ENCODE measurements around the gene PHLPP1. TPM values are rescaled to one million over a fixed set of nuclear protein-coding genes. Genes with fewer than 3 reads are reported as not detected.

The PHLPP1 gene
- total and polyA plus RNA-seq, 8 donors = 2.9 to 14.7 (median 8.3) TPM

GRCh38 chr18:62745089-62745751, 29.9 kb downstream of the PHLPP1 start:
- intact Hi-C loops (cut with DNase I) = no loop called here
- Histone ChIP-seq H3K27ac (peak overlapping the region in 1 of 4 donors; percentile 63), H3K27me3 (no peaks in the 10 kb centered on the region), H3K4me1 (peaks cover 27 to 50% (median 49%) of the 10 kb centered on the region in 3 donors), H3K9me3 (no peaks in the 10 kb centered on the region), H3K36me3 (no peaks in the 10 kb centered on the region), H3K4me3 (no peak overlapping the region)
- FAIRE-seq = no peak
- no peak for DNase-seq
- 38 to 40% methylated on average over 3 of the region's 3 CpGs for WGBS, 2 donors
- no peak for TF ChIP-seq CTCF (IDR thresholded peaks at IDR 0.05)
- no peak for ATAC-seq

GRCh38 chr18:62749389-62749788, 34.0 kb downstream of the PHLPP1 start:
- ATAC-seq = no peak
- Histone ChIP-seq H3K27me3 (no peaks in the 10 kb centered on the region), H3K36me3 (no peaks in the 10 kb centered on the region), H3K9me3 (no peaks in the 10 kb centered on the region), H3K4me1 (peaks cover 12 to 45% (median 40%) of the 10 kb centered on the region in 3 donors), H3K4me3 (no peak overlapping the region), H3K27ac (no peak overlapping the region)
- FAIRE-seq = no peak
- intact Hi-C loops (cut with DNase I) = no loop called here
- DNase-seq = no peak
- TF ChIP-seq CTCF (IDR thresholded peaks at IDR 0.05) = no peak
- WGBS, 2 donors = 97% methylated on average over 6 of the region's 6 CpGs

- intact Hi-C loops (cut with DNase I) = no loop called here
- no peak for TF ChIP-seq CTCF (IDR thresholded peaks at IDR 0.05)
- 31 to 37% methylated on average over 3 of the region's 3 CpGs for WGBS, 2 donors
- peak in 3 of 4 donors; percentile 60 to 74 (median 69) for ATAC-seq
- Histone ChIP-seq H3K27ac (no peak overlapping the region), H3K4me3 (no peak overlapping the region), H3K27me3 (no peaks in the 10 kb centered on the region), H3K4me1 (peaks cover 0 to 32% (median 28%) of the 10 kb centered on the region in 3 donors), H3K36me3 (no peaks in the 10 kb centered on the region), H3K9me3 (no peaks in the 10 kb centered on the region)
- no peak for FAIRE-seq
- DNase-seq = peak in 1 of 6 donors; percentile 23
Observed at GRCh38 chr18:62751341-62751821, 36.0 kb downstream of the PHLPP1 start.

- Histone ChIP-seq H3K36me3 (no peaks in the 10 kb centered on the region), H3K27me3 (no peaks in the 10 kb centered on the region), H3K27ac (no peak overlapping the region), H3K9me3 (no peaks in the 10 kb centered on the region), H3K4me3 (no peak overlapping the region), H3K4me1 (peaks cover 0 to 35% (median 30%) of the 10 kb centered on the region in 3 donors)
- DNase-seq (no peak), FAIRE-seq (no peak), ATAC-seq (no peak)
- WGBS, 2 donors = 88 to 90% methylated on average over 3 of the region's 3 CpGs
- intact Hi-C loops (cut with DNase I) = no loop called here
- TF ChIP-seq CTCF (IDR thresholded peaks at IDR 0.05) = no peak
Observed at GRCh38 chr18:62751977-62752376, 36.6 kb downstream of the PHLPP1 start.

- intact Hi-C loops (cut with DNase I) = no loop called here
- H3K9me3 ChIP-seq = no peaks in the 10 kb centered on the region
- no peak overlapping the region for H3K4me3 ChIP-seq
- H3K27ac ChIP-seq = no peak overlapping the region
- DNase-seq (no peak), ATAC-seq (no peak), FAIRE-seq (no peak)
- no peaks in the 10 kb centered on the region for H3K36me3 ChIP-seq
- no peak for TF ChIP-seq CTCF (IDR thresholded peaks at IDR 0.05)
- H3K27me3 ChIP-seq = no peaks in the 10 kb centered on the region
- peaks cover 0 to 54% (median 50%) of the 10 kb centered on the region in 3 donors for H3K4me1 ChIP-seq
Observed at GRCh38 chr18:62754026-62754425, 38.7 kb downstream of the PHLPP1 start.
